ENCODE results near the gene TMEM31.

TMEM31 gene

DNA sequence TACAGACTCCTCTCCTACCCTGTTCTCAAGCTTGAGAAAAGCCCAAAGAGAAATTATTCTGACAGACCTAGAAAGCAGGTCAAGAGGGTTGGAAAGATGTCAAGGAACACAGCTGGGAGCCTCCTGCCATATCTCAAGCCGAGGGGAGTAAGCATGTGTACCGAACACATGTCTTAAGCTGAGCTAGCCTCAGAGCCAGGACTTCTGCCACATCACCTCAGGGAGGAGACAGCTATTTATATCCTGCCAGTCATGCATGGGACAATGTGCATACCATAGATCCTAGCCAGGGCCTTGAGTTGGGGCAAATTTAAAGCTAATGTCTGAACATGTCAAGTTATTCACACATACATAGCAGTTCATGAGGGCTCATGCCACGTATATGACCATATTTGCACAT, 11.8 kb downstream of the TMEM31 start:
- TF ChIP-seq, protein P1, sequence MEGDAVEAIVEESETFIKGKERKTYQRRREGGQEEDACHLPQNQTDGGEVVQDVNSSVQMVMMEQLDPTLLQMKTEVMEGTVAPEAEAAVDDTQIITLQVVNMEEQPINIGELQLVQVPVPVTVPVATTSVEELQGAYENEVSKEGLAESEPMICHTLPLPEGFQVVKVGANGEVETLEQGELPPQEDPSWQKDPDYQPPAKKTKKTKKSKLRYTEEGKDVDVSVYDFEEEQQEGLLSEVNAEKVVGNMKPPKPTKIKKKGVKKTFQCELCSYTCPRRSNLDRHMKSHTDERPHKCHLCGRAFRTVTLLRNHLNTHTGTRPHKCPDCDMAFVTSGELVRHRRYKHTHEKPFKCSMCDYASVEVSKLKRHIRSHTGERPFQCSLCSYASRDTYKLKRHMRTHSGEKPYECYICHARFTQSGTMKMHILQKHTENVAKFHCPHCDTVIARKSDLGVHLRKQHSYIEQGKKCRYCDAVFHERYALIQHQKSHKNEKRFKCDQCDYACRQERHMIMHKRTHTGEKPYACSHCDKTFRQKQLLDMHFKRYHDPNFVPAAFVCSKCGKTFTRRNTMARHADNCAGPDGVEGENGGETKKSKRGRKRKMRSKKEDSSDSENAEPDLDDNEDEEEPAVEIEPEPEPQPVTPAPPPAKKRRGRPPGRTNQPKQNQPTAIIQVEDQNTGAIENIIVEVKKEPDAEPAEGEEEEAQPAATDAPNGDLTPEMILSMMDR (IDR thresholded peaks at IDR 0.05; ENCODE audit: insufficient read depth, low read depth, low read length, missing control alignments) = no peak
- no peak overlapping the region for H3K4me3 ChIP-seq (ENCODE audit: low read length)
- peak; percentile 86 for DNase-seq (ENCODE audit: low read depth)

DNA sequence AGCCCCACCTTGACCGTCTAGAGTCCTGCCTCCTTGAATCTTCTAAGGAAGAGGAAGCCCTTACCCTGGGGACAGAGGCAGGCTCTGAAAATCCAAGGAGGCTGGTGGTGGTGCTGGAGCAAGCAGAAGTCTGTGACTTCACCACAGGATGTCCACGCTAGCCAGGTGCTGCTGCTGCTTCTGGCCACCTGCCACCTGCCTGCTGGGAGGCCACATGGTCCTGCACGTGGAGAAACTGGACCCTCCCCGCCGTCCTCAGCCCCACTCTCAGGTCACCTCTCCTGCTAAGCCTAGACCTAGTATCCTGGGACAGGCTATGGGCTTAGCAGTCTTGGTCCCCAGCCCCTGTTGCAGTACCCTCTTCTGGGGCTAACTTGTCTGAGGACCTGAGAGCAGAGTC, 15.8 kb downstream of the TMEM31 start:
- TF ChIP-seq, protein P1 (IDR thresholded peaks at IDR 0.05; ENCODE audit: insufficient read depth, low read depth, low read length, missing control alignments) = no peak
- H3K4me3 ChIP-seq (ENCODE audit: low read length) = no peak overlapping the region
- no peak for DNase-seq (ENCODE audit: low read depth)

DNA sequence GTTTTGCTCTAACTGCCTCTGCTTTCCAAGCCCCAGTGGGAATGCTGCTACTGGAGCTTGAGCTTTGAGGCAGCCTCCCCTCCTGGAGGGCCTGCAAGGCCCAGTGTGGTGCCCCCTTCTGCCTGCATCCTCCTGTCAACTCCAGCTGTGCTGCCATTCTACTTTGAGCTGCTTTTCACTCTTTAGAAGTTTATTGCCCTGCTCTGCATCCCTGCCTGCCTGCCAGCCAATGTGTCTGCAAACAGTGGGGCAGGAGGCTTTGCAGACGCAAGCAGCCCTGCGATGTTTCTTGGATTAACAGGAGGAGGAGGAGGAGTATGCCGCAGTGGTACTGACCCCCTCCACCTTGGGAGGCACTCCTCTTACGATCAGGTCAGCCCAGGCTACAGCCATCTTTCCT, 16.4 kb downstream of the TMEM31 start:
- TF ChIP-seq, protein P1 (IDR thresholded peaks at IDR 0.05; ENCODE audit: insufficient read depth, low read depth, low read length, missing control alignments) = no peak
- DNase-seq (ENCODE audit: low read depth) = no peak
- no peak overlapping the region for H3K4me3 ChIP-seq (ENCODE audit: low read length)

DNA sequence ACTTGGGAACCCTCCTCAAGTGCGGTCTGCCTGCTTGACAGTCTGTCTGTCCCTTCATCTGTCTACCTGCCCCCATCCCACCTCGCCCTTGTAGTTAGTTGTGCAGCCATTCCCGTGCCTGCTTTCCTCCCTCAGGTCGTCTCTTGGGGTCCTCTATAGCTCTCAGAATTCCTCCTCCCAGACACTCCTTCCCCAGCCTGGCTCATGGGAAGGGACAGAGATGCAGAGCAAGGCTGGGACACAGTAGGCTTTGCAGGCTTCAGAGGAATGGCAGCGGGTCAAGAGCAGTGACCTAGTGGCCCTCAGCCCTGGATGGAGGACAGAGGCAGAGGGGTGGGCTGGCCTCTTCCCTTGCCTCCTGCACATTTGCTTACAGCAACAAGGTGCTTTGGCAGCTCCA, 18.3 kb downstream of the TMEM31 start:
- no peak for DNase-seq (ENCODE audit: low read depth)
- no peak overlapping the region for H3K4me3 ChIP-seq (ENCODE audit: low read length)
- TF ChIP-seq, protein P1 (IDR thresholded peaks at IDR 0.05; ENCODE audit: insufficient read depth, low read depth, low read length, missing control alignments) = no peak

DNA sequence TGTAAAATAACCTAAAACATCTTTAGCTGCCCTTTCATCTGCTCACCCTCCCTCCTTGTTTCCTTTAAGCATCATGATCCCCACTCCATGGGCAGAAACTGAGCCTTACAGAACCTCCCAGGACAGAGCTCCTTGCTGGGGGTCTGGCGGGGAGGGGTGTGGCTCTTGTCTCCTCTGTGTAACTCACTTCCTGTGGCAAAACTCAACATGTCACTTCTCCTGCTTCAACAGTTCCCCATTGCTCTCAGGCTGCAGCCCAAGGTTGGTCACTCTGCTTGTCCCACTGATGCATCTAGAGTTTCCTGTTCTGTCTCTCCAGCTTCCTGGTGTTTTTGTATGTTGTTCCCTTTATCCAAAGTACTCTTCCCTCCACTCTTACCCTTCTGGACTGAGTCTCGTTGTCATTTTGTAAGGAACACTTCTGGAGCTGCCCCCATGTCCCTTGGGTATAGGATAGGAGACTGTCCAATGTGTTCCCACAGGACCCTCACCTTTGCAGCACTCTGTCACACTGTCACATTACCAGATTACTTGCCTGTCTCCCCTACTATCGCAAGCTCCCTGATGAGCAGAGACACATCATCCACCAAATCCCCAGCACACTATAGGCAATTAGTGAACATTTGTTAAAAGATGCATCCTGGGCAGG, 19.6 kb downstream of the TMEM31 start:
- H3K4me3 ChIP-seq (ENCODE audit: low read length) = no peak overlapping the region
- peak; percentile 24 for DNase-seq (ENCODE audit: low read depth)
- TF ChIP-seq, protein P1 (IDR thresholded peaks at IDR 0.05; ENCODE audit: insufficient read depth, low read depth, low read length, missing control alignments) = no peak

DNA sequence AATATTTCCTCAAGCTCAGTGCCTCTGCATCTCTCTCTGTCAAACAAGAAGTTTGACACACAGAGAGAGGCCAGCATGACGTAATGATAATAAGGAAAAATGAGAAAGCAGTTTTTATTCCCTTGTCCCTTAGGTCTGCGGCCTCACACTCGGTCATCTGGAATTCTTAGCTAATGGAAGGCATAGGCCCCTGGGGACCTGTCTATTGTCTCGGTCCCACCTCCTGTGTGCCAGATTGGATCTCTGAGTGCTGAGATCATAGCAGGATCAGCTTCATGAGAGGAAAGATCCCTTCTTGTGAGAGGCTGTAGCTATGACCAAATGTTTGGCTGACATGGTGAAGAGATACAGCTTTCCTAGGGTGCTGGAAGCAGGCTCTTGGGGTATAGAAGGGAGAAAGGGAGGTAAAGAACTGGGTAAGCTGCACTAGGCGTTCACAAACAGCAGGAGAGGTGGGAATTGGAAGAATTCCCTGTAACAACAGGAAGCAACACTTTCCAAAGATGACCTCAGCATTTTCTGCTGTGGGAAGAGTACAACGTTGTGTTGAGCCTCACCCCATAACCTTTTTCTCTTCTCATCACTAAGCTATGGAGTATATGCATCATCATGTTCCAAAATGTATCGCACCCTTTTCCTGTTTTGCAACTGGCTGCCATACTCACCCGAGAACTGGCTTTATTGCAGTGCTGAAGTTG, 20.2 kb downstream of the TMEM31 start:
- TF ChIP-seq, protein P1 (IDR thresholded peaks at IDR 0.05; ENCODE audit: insufficient read depth, low read depth, low read length, missing control alignments) = no peak
- H3K4me3 ChIP-seq (ENCODE audit: low read length) = no peak overlapping the region

DNA sequence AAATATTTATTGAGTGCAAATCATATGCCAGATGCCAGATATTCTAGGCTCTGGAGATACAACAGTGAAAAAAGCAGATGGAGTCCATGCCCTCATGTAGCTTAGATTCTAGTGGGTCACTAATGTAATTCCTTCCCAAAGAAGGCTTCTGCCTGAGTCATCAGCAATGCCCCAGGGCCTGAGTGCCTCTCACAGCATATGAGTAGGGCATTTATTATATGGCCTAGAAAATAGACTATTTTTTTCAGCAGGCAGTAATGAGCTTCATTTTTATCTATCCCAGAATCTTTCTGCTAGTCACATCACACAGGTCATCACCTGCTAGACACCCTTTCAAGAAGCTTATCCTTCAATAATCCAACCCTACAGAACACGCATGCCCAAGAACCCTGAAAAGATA, 22.3 kb downstream of the TMEM31 start:
- no peak overlapping the region for H3K4me3 ChIP-seq (ENCODE audit: low read length)
- DNase-seq (ENCODE audit: low read depth) = peak; percentile 29
- TF ChIP-seq, protein P1 (IDR thresholded peaks at IDR 0.05; ENCODE audit: insufficient read depth, low read depth, low read length, missing control alignments) = no peak

More for the DNA sequence above, 20.2 kb downstream of the TMEM31 start:
- peak; percentile 88 for DNase-seq (ENCODE audit: low read depth)
